Limb (tissue), 2 donors: ENCODE data around the gene TMCO2.

Source experiments
- DNase-seq, 2 donors: peaks; one replicate each; pipeline ENCODE4 v3.0.0-alpha.2; 2016; ENCODE audit errors: extremely low spot score in 2 of 2

Gene TMCO2

GRCh38 chr1:40257688-40258444 is 10.1 kb downstream of the TMCO2 start, which contains the start of gene ZMPSTE24:
Gene ZMPSTE24, plus strand, starts transcription at chr1:40258236. Its CDS starts 36 bp downstream, at chr1:40258272.
- peak; percentile 95 to 96 for DNase-seq

- DNase-seq: no peak
Observed at GRCh38 chr1:40258445-40258769, 10.7 kb downstream of the TMCO2 start.

- no peak for DNase-seq
Observed at GRCh38 chr1:40264354-40264781, 16.6 kb downstream of the TMCO2 start.

GRCh38 chr1:40265298-40265697 is 17.6 kb downstream of the TMCO2 start:
- DNase-seq: no peak

GRCh38 chr1:40265919-40266318 is 18.2 kb downstream of the TMCO2 start:
- DNase-seq: no peak

- no peak for DNase-seq
Observed at GRCh38 chr1:40266786-40267535, 19.2 kb downstream of the TMCO2 start.

- DNase-seq: peak in 1 of 2 donors; percentile 12
Observed at GRCh38 chr1:40267767-40268187, 20.0 kb downstream of the TMCO2 start.

- no peak for DNase-seq
Observed at GRCh38 chr1:40268211-40268610, 20.5 kb downstream of the TMCO2 start.

GRCh38 chr1:40270152-40270834 is 22.6 kb downstream of the TMCO2 start:
- no peak for DNase-seq

- no peak for DNase-seq
Observed at GRCh38 chr1:40272653-40273213, 25.0 kb downstream of the TMCO2 start.

GRCh38 chr1:40273547-40274166 is 25.9 kb downstream of the TMCO2 start:
- DNase-seq: no peak

GRCh38 chr1:40274331-40274730 is 26.6 kb downstream of the TMCO2 start:
- no peak for DNase-seq

- DNase-seq: no peak
Observed at GRCh38 chr1:40276122-40276521, 28.4 kb downstream of the TMCO2 start.

- no peak for DNase-seq
Observed at GRCh38 chr1:40281853-40282252, 34.1 kb downstream of the TMCO2 start.

- no peak for DNase-seq
Observed at GRCh38 chr1:40291293-40291692, 43.6 kb downstream of the TMCO2 start.

- peak in 1 of 2 donors; percentile 36 for DNase-seq
Observed at GRCh38 chr1:40299366-40300248, 51.9 kb downstream of the TMCO2 start.

GRCh38 chr1:40300249-40300567 is 52.5 kb downstream of the TMCO2 start:
- no peak for DNase-seq

GRCh38 chr1:40300651-40301050 is 52.9 kb downstream of the TMCO2 start:
- DNase-seq: no peak

GRCh38 chr1:40301066-40301465 is 53.3 kb downstream of the TMCO2 start:
- no peak for DNase-seq
